Measurements from ENCODE around the gene ZFP91.

DNA sequence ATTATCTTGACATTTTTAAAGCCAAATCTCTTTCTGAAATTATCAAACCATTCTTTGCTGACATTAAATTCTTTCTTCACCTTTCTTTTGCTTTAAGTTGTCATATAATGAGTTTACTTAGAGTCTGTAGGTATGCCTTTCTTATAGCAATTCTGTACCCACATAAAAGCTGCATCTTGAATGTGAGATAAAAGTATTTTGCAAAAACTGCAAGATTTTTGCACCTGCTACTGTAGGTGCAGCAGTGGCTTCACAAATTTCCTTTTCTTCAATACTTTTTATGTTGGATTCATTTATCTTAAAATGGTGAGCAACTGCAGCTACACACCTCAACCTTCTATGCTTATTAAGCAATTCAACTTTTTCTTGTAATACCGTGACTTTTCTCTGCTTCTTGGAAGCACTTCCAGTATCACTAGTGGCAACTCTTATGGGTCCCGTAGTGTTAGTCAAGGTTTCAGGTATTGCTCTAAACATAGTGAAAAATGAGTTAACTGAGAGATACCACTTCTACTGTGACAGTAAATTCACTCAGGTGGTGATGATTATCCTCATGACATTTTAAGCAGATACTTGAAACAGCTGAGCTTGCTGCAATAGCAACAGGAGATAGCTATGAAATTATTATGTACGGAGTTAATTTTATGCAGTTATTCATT is 18.8 kb downstream of the ZFP91 start:
- TF ChIP-seq POLR2A (IDR thresholded peaks at IDR 0.05; ENCODE audit: borderline replicate concordance, extremely low read depth, insufficient read depth, insufficient read length) (no peak), EZH2phosphoT487 (IDR thresholded peaks at IDR 0.05; ENCODE audit: borderline replicate concordance) (no peak)
